Prostate gland (tissue), 2 donors: ENCODE measurements around the gene ADAP1. TPM values are rescaled to one million over a fixed set of nuclear protein-coding genes. Genes with fewer than 3 reads are reported as not detected.

Experiments
- DNase-seq: peaks from one replicate; pipeline ENCODE4 v3.0.0-alpha.2; 2019; ENCODE audit warnings: low spot score
- H3K27ac ChIP-seq, 2 donors: fragments of 200-600 bp; sonication (generic); 2 replicates each; pipeline ENCODE4 v1.5.1; 2017 to 2019
- H3K27me3 ChIP-seq: fragments of 200-600 bp; sonication (generic); replicated peaks from 2 replicates; pipeline ENCODE4 v1.5.1; 2019; ENCODE audit not compliant: insufficient read depth
- H3K36me3 ChIP-seq, 2 donors: fragments of 200-600 bp; sonication (generic); 1 replicate in 1 of 2; 2 replicates in 1 of 2; pipeline versions ENCODE4 v1.5.1 to v1.8.1; 2017 to 2019
- H3K4me1 ChIP-seq: fragments of 200-600 bp; sonication (generic); replicated peaks from 2 replicates; pipeline ENCODE4 v1.5.1; 2019
- H3K4me3 ChIP-seq, 2 donors: fragments of 200-600 bp; sonication (generic); 2 replicates each; pipeline ENCODE4 v1.5.1; 2017 to 2019
- H3K9me3 ChIP-seq: fragments of 200-600 bp; sonication (generic); 2 replicates; pipeline ENCODE4 v1.5.1; 2017
- POLR2A ChIP-seq: fragments of 450-650 bp; IDR thresholded peaks from one replicate; pipeline ENCODE4 v1.6.1; 2016; ENCODE audit warnings: antibody characterized with exemption, mild to moderate bottlenecking
- POLR2AphosphoS5 ChIP-seq: sonication (generic); formaldehyde crosslinking; IDR thresholded peaks from one replicate; pipeline ENCODE4 v1.6.1; 2017; ENCODE audit warnings: antibody characterized with exemption
- WGBS: methylation state at CpG from one replicate; pipeline ENCODE4 v1.1.5; 2018; 5-methylcytosine and 5-hydroxymethylcytosine counted together
- intact Hi-C: fragments of 100-400 bp; cut with DNase I; formaldehyde crosslinking; loops from one replicate; pipeline ENCODE4 v1.14.2; 2022
- total RNA-seq, 2 donors: library from RNA; depleted of rRNA; stranded (reverse); fragments of >200 nt; gene quantifications; one replicate each; pipeline ENCODE4 v1.1.0, GENCODE V29; 2016
- TF ChIP-seq, protein P1 (sequence below), 4 experiments: fragments of 200-600 bp in 2 of 4; fragments of 450-650 bp in 2 of 4; sonication (generic) in 2 of 4; IDR thresholded peaks; 1 replicate in 3 of 4; 2 replicates in 1 of 4; pipeline ENCODE4 v1.5.1; 2016 to 2019; ENCODE audit warnings: antibody characterized with exemption in 4 of 4, mild to moderate bottlenecking in 2 of 4, moderate library complexity in 2 of 4

Gene ADAP1
- total RNA-seq, 2 donors from 2014 or later: 5.9 to 8.3 TPM

DNA sequence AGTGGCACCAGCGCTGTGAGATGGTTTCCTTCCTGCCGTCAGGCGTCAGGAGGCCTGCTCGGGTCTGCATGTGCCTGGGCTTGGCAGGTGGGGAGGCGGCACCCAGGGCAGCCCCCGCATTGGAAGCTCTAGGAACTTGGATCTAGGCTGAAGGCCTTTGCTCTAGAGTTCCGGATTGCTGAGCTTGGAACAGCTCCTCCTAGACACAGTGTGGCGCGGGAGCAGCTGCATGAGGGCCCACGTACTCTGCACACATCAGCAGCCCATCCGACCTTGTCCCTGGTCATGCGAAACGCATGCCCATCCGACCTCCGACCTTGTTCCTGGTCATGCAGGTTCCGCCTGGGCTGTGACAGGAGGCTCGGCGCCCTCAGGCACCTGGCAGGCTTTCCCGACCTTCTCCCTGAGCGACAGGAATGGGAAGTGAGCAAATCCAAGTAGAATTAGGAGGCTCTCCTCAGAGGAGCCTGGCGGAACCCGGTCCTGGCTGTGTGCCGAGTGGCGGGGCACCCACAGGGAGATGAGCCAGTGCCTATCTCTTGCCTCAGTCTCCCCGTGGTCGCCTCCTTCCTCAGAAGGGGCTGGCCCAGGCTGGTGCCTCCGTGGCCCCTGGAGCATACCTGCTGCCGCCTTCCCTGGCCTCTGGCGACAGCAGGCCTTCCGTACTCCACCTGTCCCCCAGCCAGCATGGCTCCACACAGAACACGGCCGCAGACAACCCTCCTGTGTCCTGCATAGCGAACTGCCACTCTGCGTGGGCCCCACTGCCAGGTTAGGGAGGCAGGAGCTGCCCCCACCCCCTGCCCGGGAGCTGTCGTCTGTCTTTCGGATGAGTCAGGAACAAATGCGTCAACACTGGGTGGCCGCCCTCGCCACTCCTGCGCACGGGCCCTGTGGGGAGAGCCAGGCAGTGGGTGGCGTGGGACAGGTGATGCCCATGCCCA lies 66.1 kb downstream of the ADAP1 start:
- TF ChIP-seq POLR2A: no peak
- no peak for TF ChIP-seq POLR2AphosphoS5
- TF ChIP-seq, protein P1, sequence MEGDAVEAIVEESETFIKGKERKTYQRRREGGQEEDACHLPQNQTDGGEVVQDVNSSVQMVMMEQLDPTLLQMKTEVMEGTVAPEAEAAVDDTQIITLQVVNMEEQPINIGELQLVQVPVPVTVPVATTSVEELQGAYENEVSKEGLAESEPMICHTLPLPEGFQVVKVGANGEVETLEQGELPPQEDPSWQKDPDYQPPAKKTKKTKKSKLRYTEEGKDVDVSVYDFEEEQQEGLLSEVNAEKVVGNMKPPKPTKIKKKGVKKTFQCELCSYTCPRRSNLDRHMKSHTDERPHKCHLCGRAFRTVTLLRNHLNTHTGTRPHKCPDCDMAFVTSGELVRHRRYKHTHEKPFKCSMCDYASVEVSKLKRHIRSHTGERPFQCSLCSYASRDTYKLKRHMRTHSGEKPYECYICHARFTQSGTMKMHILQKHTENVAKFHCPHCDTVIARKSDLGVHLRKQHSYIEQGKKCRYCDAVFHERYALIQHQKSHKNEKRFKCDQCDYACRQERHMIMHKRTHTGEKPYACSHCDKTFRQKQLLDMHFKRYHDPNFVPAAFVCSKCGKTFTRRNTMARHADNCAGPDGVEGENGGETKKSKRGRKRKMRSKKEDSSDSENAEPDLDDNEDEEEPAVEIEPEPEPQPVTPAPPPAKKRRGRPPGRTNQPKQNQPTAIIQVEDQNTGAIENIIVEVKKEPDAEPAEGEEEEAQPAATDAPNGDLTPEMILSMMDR (IDR thresholded peaks at IDR 0.05): no peak
- H3K9me3 ChIP-seq: no peaks in the 10 kb centered on the region
- no peak overlapping the region for H3K4me3 ChIP-seq
- H3K27me3 ChIP-seq: no peaks in the 10 kb centered on the region
- no peak for DNase-seq
- peaks cover 0 to 18% of the 10 kb centered on the region in 2 donors for H3K36me3 ChIP-seq
- H3K4me1 ChIP-seq: peaks cover 8% of the 10 kb centered on the region
- intact Hi-C loops: no loop called here
- H3K27ac ChIP-seq: no peak overlapping the region
- 87% methylated on average over 34 of the region's 43 CpGs for WGBS

DNA sequence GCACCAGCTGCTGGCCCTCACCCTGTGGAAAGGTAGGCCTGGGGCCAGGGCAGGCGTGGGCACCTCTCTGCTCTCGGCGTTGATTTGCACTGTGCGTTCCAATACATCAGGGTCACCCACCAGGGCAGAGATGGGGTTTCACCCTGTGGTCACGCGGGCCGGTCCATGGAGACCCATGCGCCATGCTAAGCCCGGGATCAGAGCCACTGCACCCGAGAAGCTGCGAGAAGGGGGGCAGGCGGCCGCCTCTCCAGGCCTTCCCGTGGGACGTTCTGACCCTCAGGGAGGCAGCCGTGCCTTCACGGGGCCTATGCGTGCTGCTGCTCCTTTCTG lies 67.0 kb downstream of the ADAP1 start:
- H3K9me3 ChIP-seq: no peaks in the 10 kb centered on the region
- intact Hi-C loops: no loop called here
- WGBS: 97% methylated on average over 15 of the region's 18 CpGs

DNA sequence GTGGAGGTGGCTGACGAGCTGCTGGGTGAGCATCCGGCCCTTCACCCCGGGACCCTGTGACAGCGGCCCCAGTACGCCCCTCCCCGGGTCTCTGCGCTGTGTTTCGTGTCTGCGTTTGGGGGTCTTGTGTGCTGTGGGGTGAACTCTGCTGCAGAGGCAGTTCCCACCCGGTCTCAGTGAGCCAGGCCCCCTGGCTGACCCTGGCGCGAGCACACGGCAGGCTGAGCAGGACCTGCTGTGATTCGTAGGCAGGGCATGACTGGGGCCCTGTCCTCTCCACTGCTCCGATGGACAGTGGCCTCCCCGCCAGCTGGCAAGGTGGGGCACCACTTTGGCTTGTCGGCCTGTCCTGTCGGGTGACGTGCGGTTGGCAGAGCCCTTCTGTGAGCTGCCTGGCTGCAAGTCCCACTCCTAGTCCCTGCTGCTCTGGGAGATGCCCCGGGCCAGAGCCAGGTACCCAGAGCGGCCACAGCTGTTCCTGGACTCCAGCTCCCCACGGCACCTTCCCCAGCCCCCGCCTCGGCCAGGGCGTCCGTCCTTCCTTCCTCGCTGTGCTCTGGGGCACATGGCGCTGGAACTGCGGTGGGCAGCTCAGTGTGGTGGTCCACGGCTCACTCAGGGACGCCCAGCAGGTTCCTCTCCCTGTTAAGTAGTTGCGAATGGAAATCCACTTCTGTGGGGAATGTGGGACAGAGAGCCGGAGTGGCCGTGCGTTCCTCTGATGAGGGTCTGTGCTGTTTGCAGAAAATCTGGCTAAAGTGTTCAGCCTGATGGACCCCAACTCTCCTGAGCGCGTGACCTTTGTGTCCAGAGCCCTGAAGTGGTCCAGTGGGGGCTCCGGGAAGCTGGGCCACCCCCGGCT lies 67.6 kb downstream of the ADAP1 start:
- TF ChIP-seq POLR2AphosphoS5 (no peak), POLR2A (no peak)
- TF ChIP-seq, protein P1 (IDR thresholded peaks at IDR 0.05): no peak
- Histone ChIP-seq H3K36me3 (peaks cover 0 to 14% of the 10 kb centered on the region in 2 donors), H3K27me3 (no peaks in the 10 kb centered on the region), H3K4me1 (peaks cover 11% of the 10 kb centered on the region), H3K9me3 (no peaks in the 10 kb centered on the region), H3K4me3 (no peak overlapping the region), H3K27ac (no peak overlapping the region)
- WGBS: 86% methylated on average over 36 of the region's 40 CpGs
- no peak for DNase-seq
- intact Hi-C loops: no loop called here

More for the DNA sequence above, 67.0 kb downstream of the ADAP1 start:
- Histone ChIP-seq H3K27ac (no peak overlapping the region), H3K36me3 (peaks cover 0 to 18% of the 10 kb centered on the region in 2 donors), H3K27me3 (no peaks in the 10 kb centered on the region), H3K4me3 (no peak overlapping the region), H3K4me1 (peaks cover 11% of the 10 kb centered on the region)
- DNase-seq: no peak
- TF ChIP-seq, protein P1 (IDR thresholded peaks at IDR 0.05): no peak
- no peak for TF ChIP-seq POLR2A
- no peak for TF ChIP-seq POLR2AphosphoS5

DNA sequence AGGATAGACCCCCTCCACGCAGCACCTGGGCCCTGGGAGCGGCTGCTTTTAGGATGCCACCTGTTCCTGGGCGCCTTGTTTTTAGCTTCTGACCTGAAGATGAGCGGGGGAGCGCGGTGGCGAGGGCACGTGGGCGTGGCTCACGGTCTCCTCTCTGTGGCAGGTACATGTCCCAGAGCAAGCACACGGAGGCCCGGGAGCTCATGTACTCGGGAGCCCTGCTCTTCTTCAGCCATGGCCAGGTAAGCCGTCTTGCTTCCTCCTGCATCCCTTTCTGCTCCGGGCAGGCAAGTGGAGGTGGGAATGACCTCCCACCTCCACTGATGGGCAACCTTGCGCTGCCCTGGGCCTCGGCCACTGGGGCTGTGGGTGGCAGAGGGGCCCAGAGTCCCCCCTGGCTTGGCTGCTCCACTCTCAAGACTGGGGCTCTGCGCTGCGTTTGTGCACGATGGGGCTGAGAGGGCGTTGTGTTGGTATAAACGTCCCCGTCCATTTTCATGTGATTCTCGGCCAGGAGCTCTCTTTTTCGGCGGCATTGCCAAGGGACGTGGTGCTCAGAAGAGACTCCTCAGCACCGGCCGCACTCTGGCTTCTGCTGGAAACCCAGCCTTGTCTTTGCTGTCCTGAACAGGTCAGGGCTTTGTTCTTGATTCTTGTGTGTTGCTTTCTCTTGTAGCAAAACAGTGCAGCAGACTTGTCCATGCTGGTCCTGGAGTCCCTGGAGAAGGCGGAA lies 68.4 kb downstream of the ADAP1 start:
- H3K4me1 ChIP-seq: peaks cover 11% of the 10 kb centered on the region
- H3K27ac ChIP-seq: no peak overlapping the region
- H3K27me3 ChIP-seq: no peaks in the 10 kb centered on the region
- DNase-seq: no peak
- intact Hi-C loops: no loop called here
- no peaks in the 10 kb centered on the region for H3K9me3 ChIP-seq
- WGBS: 71% methylated on average over 23 of the region's 30 CpGs
- H3K36me3 ChIP-seq: peaks cover 0 to 6% of the 10 kb centered on the region in 2 donors
- TF ChIP-seq, protein P1 (IDR thresholded peaks at IDR 0.05): no peak
- TF ChIP-seq POLR2AphosphoS5: no peak
- no peak for TF ChIP-seq POLR2A
- no peak overlapping the region for H3K4me3 ChIP-seq
